ENCODE measurements around the gene PHF21B. TPM values are rescaled to one million over a fixed set of nuclear protein-coding genes. Genes with fewer than 3 reads are reported as not detected.

The PHF21B gene
- total RNA-seq, 1 donor from 2014 or later = 6.7 TPM

GRCh38 chr22:44998296-44998695 lies 11.5 kb downstream of the PHF21B start:
- DNase-seq (ENCODE audit: low spot score) = no peak
- Histone ChIP-seq H3K4me3 (no peak overlapping the region), H3K79me2 (ENCODE audit: low read depth) (peaks cover 100% of the 10 kb centered on the region), H3K9me3 (ENCODE audit: low read depth) (no peaks in the 10 kb centered on the region), H3K4me1 (peaks cover 7% of the 10 kb centered on the region), H3K4me2 (no peak overlapping the region), H3F3A (ENCODE audit: low read depth) (peaks cover 2% of the 10 kb centered on the region), H3K36me3 (no peaks in the 10 kb centered on the region), H2AFZ (replicated peaks) (no peak overlapping the region), H3K9ac (no peak overlapping the region), H3K27ac (no peak overlapping the region), H3K27me3 (no peaks in the 10 kb centered on the region), H4K20me1 (ENCODE audit: low read depth) (peaks cover 100% of the 10 kb centered on the region)
- peaks cover 3% of the 10 kb centered on the region for H3K27me3 Mint-ChIP-seq (ENCODE audit: insufficient read depth, low read depth)
- H3K36me3 Mint-ChIP-seq = peaks cover 44% of the 10 kb centered on the region
- no peaks in the 10 kb centered on the region for H3K9me3 Mint-ChIP-seq
- H3K27ac Mint-ChIP-seq = no peak overlapping the region
- peaks cover 43% of the 10 kb centered on the region for H3K4me1 Mint-ChIP-seq
- TF ChIP-seq CTCF (IDR thresholded peaks at IDR 0.05) (no peak), EZH2 (IDR thresholded peaks at IDR 0.05) (no peak), EZH2phosphoT487 (IDR thresholded peaks at IDR 0.05) (no peak)
- no peak overlapping the region for H3K4me3 Mint-ChIP-seq

DNA sequence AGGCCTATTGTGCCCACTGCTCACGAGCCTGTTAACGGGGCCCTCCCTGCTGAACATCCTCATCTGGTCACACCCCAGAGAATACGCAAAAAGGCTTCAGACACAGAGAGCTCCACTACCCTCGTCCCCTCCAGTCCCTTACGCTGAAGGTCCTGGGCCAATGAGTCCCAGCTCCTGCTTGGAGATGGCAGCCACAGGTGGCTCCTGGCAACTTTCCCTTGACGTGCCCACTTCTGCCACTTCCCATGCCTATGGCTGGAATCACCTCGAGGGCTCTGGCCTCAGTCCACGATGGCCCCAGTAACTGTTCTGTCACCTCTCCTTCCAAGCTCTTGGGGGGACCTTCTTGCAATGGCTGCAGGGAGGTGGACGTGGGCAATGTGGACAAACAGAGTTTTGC lies 12.7 kb downstream of the PHF21B start:
- Mint-ChIP-seq H3K9me3 (no peaks in the 10 kb centered on the region), H3K36me3 (peaks cover 37% of the 10 kb centered on the region), H3K4me3 (no peak overlapping the region), H3K27ac (peak overlapping the region; percentile 35), H3K27me3 (ENCODE audit: insufficient read depth, low read depth) (peaks cover 3% of the 10 kb centered on the region), H3K4me1 (peaks cover 42% of the 10 kb centered on the region)
- no peaks in the 10 kb centered on the region for H3K36me3 ChIP-seq
- peaks cover 2% of the 10 kb centered on the region for H3F3A ChIP-seq (ENCODE audit: low read depth)
- peaks cover 99% of the 10 kb centered on the region for H3K79me2 ChIP-seq (ENCODE audit: low read depth)
- no peak overlapping the region for H3K4me2 ChIP-seq
- H3K27ac ChIP-seq = no peak overlapping the region
- H3K27me3 ChIP-seq = no peaks in the 10 kb centered on the region
- H4K20me1 ChIP-seq (ENCODE audit: low read depth) = peaks cover 100% of the 10 kb centered on the region
- H3K9ac ChIP-seq = no peak overlapping the region
- no peak overlapping the region for H3K4me3 ChIP-seq
- TF ChIP-seq EZH2phosphoT487 (IDR thresholded peaks at IDR 0.05) (no peak), CTCF (IDR thresholded peaks at IDR 0.05) (no peak), EZH2 (IDR thresholded peaks at IDR 0.05) (no peak)
- H3K9me3 ChIP-seq (ENCODE audit: low read depth) = no peaks in the 10 kb centered on the region
- H3K4me1 ChIP-seq = peaks cover 7% of the 10 kb centered on the region
- H2AFZ ChIP-seq (replicated peaks) = no peak overlapping the region
- DNase-seq (ENCODE audit: low spot score) = no peak

DNA sequence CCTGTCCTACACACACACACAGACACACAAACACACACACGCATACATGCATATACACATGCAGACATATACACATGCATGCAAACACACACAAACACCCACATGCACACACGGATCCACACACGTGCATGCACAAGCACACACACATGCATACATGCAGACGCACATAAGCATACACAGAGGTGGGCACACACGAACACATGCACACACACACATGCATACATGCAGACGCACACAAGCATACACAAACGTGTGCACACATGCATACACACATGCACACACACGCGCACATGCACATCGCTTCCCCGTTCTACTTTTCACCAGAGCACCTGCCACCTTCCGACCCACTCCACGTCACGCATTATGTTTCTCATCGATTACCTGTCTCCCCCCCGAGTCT lies 13.2 kb downstream of the PHF21B start:
- Histone ChIP-seq H3K27ac (no peak overlapping the region), H2AFZ (replicated peaks) (no peak overlapping the region), H4K20me1 (ENCODE audit: low read depth) (peaks cover 100% of the 10 kb centered on the region), H3K9me3 (ENCODE audit: low read depth) (no peaks in the 10 kb centered on the region), H3K4me1 (peaks cover 7% of the 10 kb centered on the region), H3K79me2 (ENCODE audit: low read depth) (peaks cover 99% of the 10 kb centered on the region), H3K27me3 (no peaks in the 10 kb centered on the region), H3K4me3 (no peak overlapping the region), H3K9ac (no peak overlapping the region), H3F3A (ENCODE audit: low read depth) (peaks cover 2% of the 10 kb centered on the region), H3K36me3 (no peaks in the 10 kb centered on the region), H3K4me2 (no peak overlapping the region)
- TF ChIP-seq EZH2 (IDR thresholded peaks at IDR 0.05) = no peak
- TF ChIP-seq EZH2phosphoT487 (IDR thresholded peaks at IDR 0.05) = no peak
- no peak for TF ChIP-seq CTCF (IDR thresholded peaks at IDR 0.05)
- DNase-seq (ENCODE audit: low spot score) = no peak
- Mint-ChIP-seq H3K4me1 (peaks cover 40% of the 10 kb centered on the region), H3K27ac (peak overlapping the region; percentile 1), H3K4me3 (no peak overlapping the region), H3K36me3 (peaks cover 37% of the 10 kb centered on the region), H3K9me3 (no peaks in the 10 kb centered on the region), H3K27me3 (ENCODE audit: insufficient read depth, low read depth) (peaks cover 3% of the 10 kb centered on the region)

Measured in neural progenitor cell (in vitro differentiated cells).